SU-DHL-6 (cell line): Measurements from ENCODE around the gene GAMT.

Source experiments
- CTCF ChIP-seq: fragments of 200-600 bp; sonication (generic); IDR thresholded peaks from one replicate; pipeline ENCODE4 v1.5.1; 2017; ENCODE audit warnings: antibody characterized with exemption, mild to moderate bottlenecking, low read length, moderate library complexity; ENCODE audit not compliant: insufficient read depth, poor library complexity, severe bottlenecking
- EZH2phosphoT487 ChIP-seq: fragments of 200-600 bp; sonication (generic), shearing (Covaris generic); conservative IDR thresholded peaks from 2 replicates; pipeline ENCODE4 v1.6.1; 2018; ENCODE audit warnings: mild to moderate bottlenecking, antibody characterized with exemption, low read length, moderate library complexity, mixed read lengths

GRCh38 chr19:1422360-1422759 lies 21.0 kb upstream of the GAMT start:
- TF ChIP-seq CTCF, result no peak
- no peak for TF ChIP-seq EZH2phosphoT487
